GM19468 (cell line): ENCODE data around the gene LOXL3.

Experiments
- ATAC-seq: cut with Tn5 transposase; IDR thresholded peaks from one replicate; pipeline ENCODE4 v1.9.1; 2021; ENCODE audit warnings: mild to moderate bottlenecking, moderate library complexity, moderate number of reproducible peaks; ENCODE audit not compliant: unreplicated experiment; ENCODE audit errors: extremely low read depth

LOXL3 gene

GRCh38 chr2:74552914-74553811 lies 579 bp downstream of the LOXL3 start:
- no peak for ATAC-seq

- ATAC-seq = no peak
Observed at GRCh38 chr2:74551942-74552913, 1.5 kb downstream of the LOXL3 start.

GRCh38 chr2:74551530-74551929 lies 2.2 kb downstream of the LOXL3 start:
- no peak for ATAC-seq

- no peak for ATAC-seq
Observed at GRCh38 chr2:74550231-74550630, 3.5 kb downstream of the LOXL3 start.

- ATAC-seq = no peak
Observed at GRCh38 chr2:74548900-74549826, 4.6 kb downstream of the LOXL3 start.

GRCh38 chr2:74548285-74548899 lies 5.3 kb downstream of the LOXL3 start:
- no peak for ATAC-seq

GRCh38 chr2:74546004-74546403 lies 7.7 kb downstream of the LOXL3 start:
- no peak for ATAC-seq

- ATAC-seq = no peak
Observed at GRCh38 chr2:74544634-74545033, 9.1 kb downstream of the LOXL3 start.

GRCh38 chr2:74542978-74543377 lies 10.8 kb downstream of the LOXL3 start:
- ATAC-seq = no peak

- ATAC-seq = no peak
Observed at GRCh38 chr2:74540291-74540690, 13.5 kb downstream of the LOXL3 start.

GRCh38 chr2:74538881-74539339 lies 14.8 kb downstream of the LOXL3 start:
- ATAC-seq = no peak

GRCh38 chr2:74537140-74537539 lies 16.6 kb downstream of the LOXL3 start:
- no peak for ATAC-seq

- ATAC-seq = no peak
Observed at GRCh38 chr2:74536166-74536950, 17.4 kb downstream of the LOXL3 start.

GRCh38 chr2:74535440-74535965 lies 18.2 kb downstream of the LOXL3 start:
- no peak for ATAC-seq

- no peak for ATAC-seq
Observed at GRCh38 chr2:74534411-74534810, 19.3 kb downstream of the LOXL3 start.

GRCh38 chr2:74533464-74533863 lies 20.3 kb downstream of the LOXL3 start:
- ATAC-seq = no peak

GRCh38 chr2:74532222-74532621 lies 21.5 kb downstream of the LOXL3 start:
- no peak for ATAC-seq

- no peak for ATAC-seq
Observed at GRCh38 chr2:74531666-74532065, 22.1 kb downstream of the LOXL3 start.
